ENCODE results near the gene PBX2. TPM values are rescaled to one million over a fixed set of nuclear protein-coding genes. Genes with fewer than 3 reads are reported as not detected.

PBX2 gene
- total RNA-seq, 1 donor from 2014 or later, result 58.6 TPM

GRCh38 chr6:32223258-32224235 is 33.5 kb upstream of the PBX2 start, which contains the start of gene NOTCH4:
Gene NOTCH4, minus strand, starts transcription at chr6:32224067. Its CDS starts 139 bp downstream, at chr6:32223928.
- Mint-ChIP-seq H3K36me3 (ENCODE audit: low read depth) (no peaks in the 10 kb centered on the region), H3K27me3 (ENCODE audit: low read depth) (peaks cover 17% of the 10 kb centered on the region), H3K4me1 (ENCODE audit: low read depth) (no peaks in the 10 kb centered on the region), H3K9me3 (ENCODE audit: low read depth) (no peaks in the 10 kb centered on the region), H3K4me3 (ENCODE audit: unreplicated experiment) (no peak within 1 kb of the TSS), H3K27ac (ENCODE audit: unreplicated experiment) (no peak within 1 kb of the TSS)
- no peak for TF ChIP-seq CTCF (IDR thresholded peaks at IDR 0.05)
- DNase-seq (ENCODE audit: low spot score), result no peak

GRCh38 chr6:32222333-32223230 is 32.6 kb upstream of the PBX2 start:
- no peaks in the 10 kb centered on the region for H3K36me3 Mint-ChIP-seq (ENCODE audit: low read depth)
- peaks cover 2% of the 10 kb centered on the region for H3K9me3 Mint-ChIP-seq (ENCODE audit: low read depth)
- H3K4me1 Mint-ChIP-seq (ENCODE audit: low read depth), result no peaks in the 10 kb centered on the region
- peaks cover 20% of the 10 kb centered on the region for H3K27me3 Mint-ChIP-seq (ENCODE audit: low read depth)
- H3K27ac Mint-ChIP-seq (ENCODE audit: unreplicated experiment), result no peak overlapping the region
- no peak for DNase-seq (ENCODE audit: low spot score)
- no peak overlapping the region for H3K4me3 Mint-ChIP-seq (ENCODE audit: unreplicated experiment)
- no peak for TF ChIP-seq CTCF (IDR thresholded peaks at IDR 0.05)

- no peaks in the 10 kb centered on the region for H3K36me3 Mint-ChIP-seq (ENCODE audit: low read depth)
- TF ChIP-seq CTCF (IDR thresholded peaks at IDR 0.05), result no peak
- H3K9me3 Mint-ChIP-seq (ENCODE audit: low read depth), result peaks cover 4% of the 10 kb centered on the region
- H3K4me3 Mint-ChIP-seq (ENCODE audit: unreplicated experiment), result no peak overlapping the region
- no peak for DNase-seq (ENCODE audit: low spot score)
- peaks cover 30% of the 10 kb centered on the region for H3K27me3 Mint-ChIP-seq (ENCODE audit: low read depth)
- no peaks in the 10 kb centered on the region for H3K4me1 Mint-ChIP-seq (ENCODE audit: low read depth)
- H3K27ac Mint-ChIP-seq (ENCODE audit: unreplicated experiment), result no peak overlapping the region
These were observed 30.0 kb upstream of the PBX2 start for GRCh38 chr6:32220021-32220420.

- Mint-ChIP-seq H3K4me1 (ENCODE audit: low read depth) (no peaks in the 10 kb centered on the region), H3K27ac (ENCODE audit: unreplicated experiment) (no peak overlapping the region), H3K4me3 (ENCODE audit: unreplicated experiment) (no peak overlapping the region), H3K9me3 (ENCODE audit: low read depth) (peaks cover 4% of the 10 kb centered on the region), H3K27me3 (ENCODE audit: low read depth) (peaks cover 25% of the 10 kb centered on the region), H3K36me3 (ENCODE audit: low read depth) (no peaks in the 10 kb centered on the region)
- DNase-seq (ENCODE audit: low spot score), result no peak
- TF ChIP-seq CTCF (IDR thresholded peaks at IDR 0.05), result no peak
These were observed 28.2 kb upstream of the PBX2 start for GRCh38 chr6:32218167-32218566.

GRCh38 chr6:32216998-32217397 is 27.0 kb upstream of the PBX2 start:
- H3K9me3 Mint-ChIP-seq (ENCODE audit: low read depth), result peaks cover 4% of the 10 kb centered on the region
- no peak for DNase-seq (ENCODE audit: low spot score)
- no peaks in the 10 kb centered on the region for H3K36me3 Mint-ChIP-seq (ENCODE audit: low read depth)
- no peak overlapping the region for H3K4me3 Mint-ChIP-seq (ENCODE audit: unreplicated experiment)
- no peak overlapping the region for H3K27ac Mint-ChIP-seq (ENCODE audit: unreplicated experiment)
- TF ChIP-seq CTCF (IDR thresholded peaks at IDR 0.05), result no peak
- no peaks in the 10 kb centered on the region for H3K4me1 Mint-ChIP-seq (ENCODE audit: low read depth)
- peaks cover 25% of the 10 kb centered on the region for H3K27me3 Mint-ChIP-seq (ENCODE audit: low read depth)
